Measurements from ENCODE around the gene NSD2.

Gene NSD2

GRCh38 chr4:1866189-1866661 is 5.0 kb upstream of the NSD2 start:
- no peaks in the 10 kb centered on the region for H3K9me3 ChIP-seq (ENCODE audit: insufficient read depth, low read length)
- H2AFZ ChIP-seq (ENCODE audit: low read depth, low read length, severe bottlenecking) = no peak overlapping the region
- H3K9me2 ChIP-seq (replicated peaks; ENCODE audit: insufficient read depth, low read length) = no peaks in the 10 kb centered on the region
- H3F3A ChIP-seq (ENCODE audit: insufficient read depth) = peaks cover 13% of the 10 kb centered on the region
- no peaks in the 10 kb centered on the region for H3K27me3 ChIP-seq (ENCODE audit: low read length)
- no peak overlapping the region for H3K27ac ChIP-seq (ENCODE audit: low read depth, low read length)
- no peaks in the 10 kb centered on the region for H3K36me3 ChIP-seq (ENCODE audit: low read length)
- no peak overlapping the region for H3K9ac ChIP-seq (ENCODE audit: low read length)
- no peaks in the 10 kb centered on the region for H3K79me2 ChIP-seq (ENCODE audit: insufficient read depth, low read length)
- H3K4me3 ChIP-seq (ENCODE audit: insufficient read depth, low read length, poor library complexity, severe bottlenecking) = no peak overlapping the region
- H3K4me2 ChIP-seq (ENCODE audit: low read depth, low read length, poor library complexity, severe bottlenecking) = no peak overlapping the region
- TF ChIP-seq CTCF (IDR thresholded peaks at IDR 0.05; ENCODE audit: insufficient read depth, low read length, poor library complexity, severe bottlenecking) = no peak
- TF ChIP-seq EZH2phosphoT487 (conservative IDR thresholded peaks at IDR 0.05; ENCODE audit: low read length) = no peak
- H4K20me1 ChIP-seq (ENCODE audit: low read depth, low read length) = no peaks in the 10 kb centered on the region

- Histone ChIP-seq H3K27ac (ENCODE audit: low read depth, low read length) (no peak overlapping the region), H3K9me2 (replicated peaks; ENCODE audit: insufficient read depth, low read length) (no peaks in the 10 kb centered on the region), H3K9me3 (ENCODE audit: insufficient read depth, low read length) (no peaks in the 10 kb centered on the region), H4K20me1 (ENCODE audit: low read depth, low read length) (no peaks in the 10 kb centered on the region), H3K4me3 (ENCODE audit: insufficient read depth, low read length, poor library complexity, severe bottlenecking) (no peak overlapping the region), H3K4me2 (ENCODE audit: low read depth, low read length, poor library complexity, severe bottlenecking) (no peak overlapping the region), H3K36me3 (ENCODE audit: low read length) (no peaks in the 10 kb centered on the region), H3K79me2 (ENCODE audit: insufficient read depth, low read length) (peaks cover 18% of the 10 kb centered on the region), H2AFZ (ENCODE audit: low read depth, low read length, severe bottlenecking) (no peak overlapping the region), H3F3A (ENCODE audit: insufficient read depth) (peaks cover 9% of the 10 kb centered on the region; the same call in 1 of the 2 replicates), H3K9ac (ENCODE audit: low read length) (no peak overlapping the region), H3K27me3 (ENCODE audit: low read length) (no peaks in the 10 kb centered on the region)
- TF ChIP-seq EZH2phosphoT487 (conservative IDR thresholded peaks at IDR 0.05; ENCODE audit: low read length) = no peak
- TF ChIP-seq CTCF (IDR thresholded peaks at IDR 0.05; ENCODE audit: insufficient read depth, low read length, poor library complexity, severe bottlenecking) = no peak
These were observed 2.9 kb upstream of the NSD2 start for GRCh38 chr4:1868293-1868692.

GRCh38 chr4:1868912-1869311 is 2.3 kb upstream of the NSD2 start:
- H4K20me1 ChIP-seq (ENCODE audit: low read depth, low read length) = no peaks in the 10 kb centered on the region
- peaks cover 9% of the 10 kb centered on the region; the same call in 1 of the 2 replicates for H3F3A ChIP-seq (ENCODE audit: insufficient read depth)
- H3K9me2 ChIP-seq (replicated peaks; ENCODE audit: insufficient read depth, low read length) = no peaks in the 10 kb centered on the region
- no peaks in the 10 kb centered on the region for H3K9me3 ChIP-seq (ENCODE audit: insufficient read depth, low read length)
- H3K36me3 ChIP-seq (ENCODE audit: low read length) = no peaks in the 10 kb centered on the region
- H3K79me2 ChIP-seq (ENCODE audit: insufficient read depth, low read length) = peaks cover 24% of the 10 kb centered on the region
- no peak overlapping the region for H3K4me2 ChIP-seq (ENCODE audit: low read depth, low read length, poor library complexity, severe bottlenecking)
- H3K27ac ChIP-seq (ENCODE audit: low read depth, low read length) = no peak overlapping the region
- no peak for TF ChIP-seq CTCF (IDR thresholded peaks at IDR 0.05; ENCODE audit: insufficient read depth, low read length, poor library complexity, severe bottlenecking)
- TF ChIP-seq EZH2phosphoT487 (conservative IDR thresholded peaks at IDR 0.05; ENCODE audit: low read length) = no peak
- no peaks in the 10 kb centered on the region for H3K27me3 ChIP-seq (ENCODE audit: low read length)
- H2AFZ ChIP-seq (ENCODE audit: low read depth, low read length, severe bottlenecking) = no peak overlapping the region
- H3K9ac ChIP-seq (ENCODE audit: low read length) = no peak overlapping the region
- H3K4me3 ChIP-seq (ENCODE audit: insufficient read depth, low read length, poor library complexity, severe bottlenecking) = no peak overlapping the region

Data from SU-DHL-6 (cell line).